Measurements from ENCODE around the gene DOC2B. TPM values are rescaled to one million over a fixed set of nuclear protein-coding genes. Genes with fewer than 3 reads are reported as not detected.

DOC2B gene
- total RNA-seq, 1 experiment from 2014 or later, result 2.7 TPM

GRCh38 chr17:151004-151403 lies 30.4 kb downstream of the DOC2B start (continued):
- no peak for TF ChIP-seq ZBTB43 (CRISPR knock-in tag; IDR thresholded peaks at IDR 0.05)

- no peaks in the 10 kb centered on the region for H3K27me3 Mint-ChIP-seq (ENCODE audit: low read depth)
- ChIA-PET POLR2A (no interaction called here), CTCF (interaction anchor here (0.9 to 1.3 kb wide), 3 partner anchors 234 to 549 kb away, joined by 3 to 6 read pairs (median 3); no protein-coding TSS in a partner anchor)
- TF ChIP-seq FOXK1 (CRISPR knock-in tag; IDR thresholded peaks at IDR 0.05), result no peak
- no peak for TF ChIP-seq IRF2 (CRISPR knock-in tag; IDR thresholded peaks at IDR 0.05; ENCODE audit: borderline replicate concordance, low read depth)
- TF ChIP-seq ESRRA (CRISPR knock-in tag; IDR thresholded peaks at IDR 0.05; ENCODE audit: borderline replicate concordance), result no peak
- no peak for TF ChIP-seq ATF6 (CRISPR knock-in tag; IDR thresholded peaks at IDR 0.05)
- TF ChIP-seq ZNF423 (CRISPR knock-in tag; IDR thresholded peaks at IDR 0.05), result no peak
- no peak for TF ChIP-seq E2F4 (CRISPR knock-in tag; IDR thresholded peaks at IDR 0.05; ENCODE audit: borderline replicate concordance, low read depth)
- no peaks in the 10 kb centered on the region for H3K9me3 Mint-ChIP-seq
- ATAC-seq, result no peak
- no peaks in the 10 kb centered on the region for H3K36me3 Mint-ChIP-seq
- no peak overlapping the region for H3K4me3 Mint-ChIP-seq
- H3K4me1 Mint-ChIP-seq, result no peaks in the 10 kb centered on the region
- H3K27ac Mint-ChIP-seq, result no peak overlapping the region
- no peak for DNase-seq (ENCODE audit: low spot score)
Observed at GRCh38 chr17:149897-150584, 31.4 kb downstream of the DOC2B start.

DNA sequence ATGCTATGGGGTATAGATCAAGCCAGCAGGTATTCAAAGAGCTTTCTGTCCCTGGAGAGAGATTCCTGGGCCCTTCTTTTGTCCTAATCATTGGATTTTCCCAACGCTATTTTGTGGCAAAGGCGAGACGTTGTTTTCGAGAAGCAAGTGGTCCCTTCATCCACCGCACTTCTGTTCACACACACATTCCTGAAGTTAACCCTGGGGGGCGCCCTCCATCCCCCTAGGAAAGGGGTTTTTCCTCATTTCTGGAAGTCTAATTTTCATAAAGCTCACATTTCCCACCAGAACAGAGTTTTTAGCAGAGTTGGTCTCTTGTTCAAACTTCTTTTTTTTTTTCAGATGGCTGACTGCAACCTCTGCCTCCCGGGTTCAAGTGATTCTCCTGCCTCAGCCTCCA lies 32.2 kb downstream of the DOC2B start:
- H3K27me3 Mint-ChIP-seq (ENCODE audit: low read depth), result no peaks in the 10 kb centered on the region
- DNase-seq (ENCODE audit: low spot score) (no peak), ATAC-seq (no peak)
- ChIA-PET CTCF (interaction anchor here (0.6 to 1.5 kb wide), 5 partner anchors 12 to 550 kb away, joined by 3 to 6 read pairs (median 3); no protein-coding TSS in a partner anchor), POLR2A (no interaction called here)
- H3K4me3 Mint-ChIP-seq, result no peak overlapping the region
- no peak overlapping the region for H3K27ac Mint-ChIP-seq
- no peaks in the 10 kb centered on the region for H3K9me3 Mint-ChIP-seq
- no peaks in the 10 kb centered on the region for H3K4me1 Mint-ChIP-seq
- H3K36me3 Mint-ChIP-seq, result no peaks in the 10 kb centered on the region
- TF ChIP-seq HMGA2 (CRISPR knock-in tag; IDR thresholded peaks at IDR 0.05), result no peak
- TF ChIP-seq JAZF1 (CRISPR knock-in tag; IDR thresholded peaks at IDR 0.05), result no peak
- no peak for TF ChIP-seq SMAD3 (CRISPR knock-in tag; IDR thresholded peaks at IDR 0.05; ENCODE audit: borderline replicate concordance)
- no peak for TF ChIP-seq IRF1 (CRISPR knock-in tag; IDR thresholded peaks at IDR 0.05)
- no peak for TF ChIP-seq NR2C2 (CRISPR knock-in tag; IDR thresholded peaks at IDR 0.05)
- TF ChIP-seq ZNF232 (CRISPR knock-in tag; IDR thresholded peaks at IDR 0.05), result no peak
- TF ChIP-seq AFF4 (CRISPR knock-in tag; IDR thresholded peaks at IDR 0.05; ENCODE audit: borderline replicate concordance), result no peak
- TF ChIP-seq NFATC4 (CRISPR knock-in tag; IDR thresholded peaks at IDR 0.05), result no peak
- no peak for TF ChIP-seq ZNF263 (CRISPR knock-in tag; IDR thresholded peaks at IDR 0.05; ENCODE audit: low read depth)
- TF ChIP-seq ZBTB43 (CRISPR knock-in tag; IDR thresholded peaks at IDR 0.05), result no peak
